ENCODE data around the gene B3GNT5. TPM values are rescaled to one million over a fixed set of nuclear protein-coding genes. Genes with fewer than 3 reads are reported as not detected.

The B3GNT5 gene
- total and polyA plus RNA-seq, 9 of the 15 experiments (the other 6 are each of a cell fraction or from before 2014, with no cell fraction given): 8.8 to 23.8 (median 14.4) TPM

DNA sequence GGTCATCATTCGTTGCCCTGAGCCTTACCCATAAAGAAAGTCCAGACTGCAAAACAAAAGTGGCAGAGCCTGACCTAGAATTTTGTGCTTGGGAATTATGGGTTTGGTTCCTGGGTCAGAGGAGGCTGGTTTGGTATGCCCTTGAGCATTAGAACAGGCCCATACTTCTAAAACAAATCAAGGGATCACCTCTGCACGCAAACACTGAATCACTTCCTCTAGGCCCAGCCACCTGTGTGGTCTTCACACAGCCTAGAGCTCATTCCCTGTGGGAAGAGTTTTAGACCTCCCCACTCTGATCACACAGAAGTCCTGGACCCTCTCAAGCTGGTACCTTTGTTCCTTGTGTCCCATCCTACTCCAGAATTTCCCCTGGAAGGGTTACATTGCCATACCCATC, 59.4 kb downstream of the B3GNT5 start (continued):
- TF ChIP-seq, protein P1, sequence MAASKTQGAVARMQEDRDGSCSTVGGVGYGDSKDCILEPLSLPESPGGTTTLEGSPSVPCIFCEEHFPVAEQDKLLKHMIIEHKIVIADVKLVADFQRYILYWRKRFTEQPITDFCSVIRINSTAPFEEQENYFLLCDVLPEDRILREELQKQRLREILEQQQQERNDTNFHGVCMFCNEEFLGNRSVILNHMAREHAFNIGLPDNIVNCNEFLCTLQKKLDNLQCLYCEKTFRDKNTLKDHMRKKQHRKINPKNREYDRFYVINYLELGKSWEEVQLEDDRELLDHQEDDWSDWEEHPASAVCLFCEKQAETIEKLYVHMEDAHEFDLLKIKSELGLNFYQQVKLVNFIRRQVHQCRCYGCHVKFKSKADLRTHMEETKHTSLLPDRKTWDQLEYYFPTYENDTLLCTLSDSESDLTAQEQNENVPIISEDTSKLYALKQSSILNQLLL (CRISPR knock-in tag; IDR thresholded peaks at IDR 0.05; ENCODE audit: borderline replicate concordance): no peak
- TF ChIP-seq, protein P2, sequence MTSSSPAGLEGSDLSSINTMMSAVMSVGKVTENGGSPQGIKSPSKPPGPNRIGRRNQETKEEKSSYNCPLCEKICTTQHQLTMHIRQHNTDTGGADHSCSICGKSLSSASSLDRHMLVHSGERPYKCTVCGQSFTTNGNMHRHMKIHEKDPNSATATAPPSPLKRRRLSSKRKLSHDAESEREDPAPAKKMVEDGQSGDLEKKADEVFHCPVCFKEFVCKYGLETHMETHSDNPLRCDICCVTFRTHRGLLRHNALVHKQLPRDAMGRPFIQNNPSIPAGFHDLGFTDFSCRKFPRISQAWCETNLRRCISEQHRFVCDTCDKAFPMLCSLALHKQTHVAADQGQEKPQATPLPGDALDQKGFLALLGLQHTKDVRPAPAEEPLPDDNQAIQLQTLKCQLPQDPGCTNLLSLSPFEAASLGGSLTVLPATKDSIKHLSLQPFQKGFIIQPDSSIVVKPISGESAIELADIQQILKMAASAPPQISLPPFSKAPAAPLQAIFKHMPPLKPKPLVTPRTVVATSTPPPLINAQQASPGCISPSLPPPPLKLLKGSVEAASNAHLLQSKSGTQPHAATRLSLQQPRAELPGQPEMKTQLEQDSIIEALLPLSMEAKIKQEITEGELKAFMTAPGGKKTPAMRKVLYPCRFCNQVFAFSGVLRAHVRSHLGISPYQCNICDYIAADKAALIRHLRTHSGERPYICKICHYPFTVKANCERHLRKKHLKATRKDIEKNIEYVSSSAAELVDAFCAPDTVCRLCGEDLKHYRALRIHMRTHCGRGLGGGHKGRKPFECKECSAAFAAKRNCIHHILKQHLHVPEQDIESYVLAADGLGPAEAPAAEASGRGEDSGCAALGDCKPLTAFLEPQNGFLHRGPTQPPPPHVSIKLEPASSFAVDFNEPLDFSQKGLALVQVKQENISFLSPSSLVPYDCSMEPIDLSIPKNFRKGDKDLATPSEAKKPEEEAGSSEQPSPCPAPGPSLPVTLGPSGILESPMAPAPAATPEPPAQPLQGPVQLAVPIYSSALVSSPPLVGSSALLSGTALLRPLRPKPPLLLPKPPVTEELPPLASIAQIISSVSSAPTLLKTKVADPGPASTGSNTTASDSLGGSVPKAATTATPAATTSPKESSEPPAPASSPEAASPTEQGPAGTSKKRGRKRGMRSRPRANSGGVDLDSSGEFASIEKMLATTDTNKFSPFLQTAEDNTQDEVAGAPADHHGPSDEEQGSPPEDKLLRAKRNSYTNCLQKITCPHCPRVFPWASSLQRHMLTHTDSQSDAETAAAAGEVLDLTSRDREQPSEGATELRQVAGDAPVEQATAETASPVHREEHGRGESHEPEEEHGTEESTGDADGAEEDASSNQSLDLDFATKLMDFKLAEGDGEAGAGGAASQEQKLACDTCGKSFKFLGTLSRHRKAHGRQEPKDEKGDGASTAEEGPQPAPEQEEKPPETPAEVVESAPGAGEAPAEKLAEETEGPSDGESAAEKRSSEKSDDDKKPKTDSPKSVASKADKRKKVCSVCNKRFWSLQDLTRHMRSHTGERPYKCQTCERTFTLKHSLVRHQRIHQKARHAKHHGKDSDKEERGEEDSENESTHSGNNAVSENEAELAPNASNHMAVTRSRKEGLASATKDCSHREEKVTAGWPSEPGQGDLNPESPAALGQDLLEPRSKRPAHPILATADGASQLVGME (CRISPR knock-in tag; IDR thresholded peaks at IDR 0.05): no peak
- no peak for TF ChIP-seq ZNF217 (CRISPR knock-in tag; IDR thresholded peaks at IDR 0.05)
- TF ChIP-seq, protein P3, sequence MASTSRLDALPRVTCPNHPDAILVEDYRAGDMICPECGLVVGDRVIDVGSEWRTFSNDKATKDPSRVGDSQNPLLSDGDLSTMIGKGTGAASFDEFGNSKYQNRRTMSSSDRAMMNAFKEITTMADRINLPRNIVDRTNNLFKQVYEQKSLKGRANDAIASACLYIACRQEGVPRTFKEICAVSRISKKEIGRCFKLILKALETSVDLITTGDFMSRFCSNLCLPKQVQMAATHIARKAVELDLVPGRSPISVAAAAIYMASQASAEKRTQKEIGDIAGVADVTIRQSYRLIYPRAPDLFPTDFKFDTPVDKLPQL (IDR thresholded peaks at IDR 0.05; ENCODE audit: extremely low read depth, insufficient read length): no peak
